Activated CD4-positive, alpha-beta T cell treated with anti-CD3 and anti-CD28 coated beads for 36 hours (primary cell): Measurements from ENCODE around the gene FARP1. TPM values are rescaled to one million over a fixed set of nuclear protein-coding genes. Genes with fewer than 3 reads are reported as not detected.
"Not testable (repeated sequence)": the region's sequence is repeated elsewhere in the genome, so short reads cannot be mapped to it uniquely, and the experiment has no call there.

Experiments used
- ATAC-seq: fragments of 200-7000 bp; cut with Tn5 transposase; one replicate; pipeline ENCODE4 v1.10.0; 2021; ENCODE audit warnings: mild to moderate bottlenecking, moderate library complexity
- CTCF ChIA-PET: fragments of 350-600 bp; sonication (Branson Sonifier 250); formaldehyde crosslinking; loops from one replicate; lab custom pipeline; 2021; ENCODE audit warnings: antibody characterized with exemption; lab: Charles Lee
- POLR2A ChIA-PET: fragments of 350-600 bp; sonication (Branson Sonifier 250); formaldehyde crosslinking; loops from one replicate; lab custom pipeline; 2021; ENCODE audit warnings: antibody characterized with exemption, inconsistent platforms; lab: Charles Lee
- DNase-seq: peaks from one replicate; pipeline ENCODE4 v3.0.0-alpha.2; 2020
- H3K27ac Mint-ChIP-seq: one replicate; pipeline ENCODE4 v1.8.0; 2021; ENCODE audit warnings: mixed read lengths
- H3K27me3 Mint-ChIP-seq: one replicate; pipeline ENCODE4 v1.8.0; 2021; ENCODE audit warnings: mixed read lengths
- H3K36me3 Mint-ChIP-seq: one replicate; pipeline ENCODE4 v1.8.0; 2021; ENCODE audit warnings: low read depth, mixed read lengths
- H3K4me1 Mint-ChIP-seq: one replicate; pipeline ENCODE4 v1.8.0; 2021; ENCODE audit warnings: mixed read lengths
- H3K4me3 Mint-ChIP-seq: one replicate; pipeline ENCODE4 v1.8.0; 2021; ENCODE audit warnings: mild to moderate bottlenecking, moderate library complexity, mixed read lengths
- H3K9me3 Mint-ChIP-seq: one replicate; pipeline ENCODE4 v1.8.0; 2021; ENCODE audit warnings: low read depth, mixed read lengths
- intact Hi-C, 2 experiments: fragments of 100-400 bp; cut with DNase I in 1 of 2; cut with micrococcal nuclease in 1 of 2; formaldehyde crosslinking; loops; one replicate each; pipeline versions ENCODE4 v1.14.2 to v1.15.1; 2022 to 2024; cut with DNase I, micrococcal nuclease
- total RNA-seq, 2 experiments: library from RNA; stranded (reverse); gene quantifications; one replicate each; pipeline ENCODE4 v1.2.3, GENCODE V29; 2021

FARP1 gene
- total RNA-seq, 2 experiments from 2014 or later = 0.25 to 0.40 TPM

DNA sequence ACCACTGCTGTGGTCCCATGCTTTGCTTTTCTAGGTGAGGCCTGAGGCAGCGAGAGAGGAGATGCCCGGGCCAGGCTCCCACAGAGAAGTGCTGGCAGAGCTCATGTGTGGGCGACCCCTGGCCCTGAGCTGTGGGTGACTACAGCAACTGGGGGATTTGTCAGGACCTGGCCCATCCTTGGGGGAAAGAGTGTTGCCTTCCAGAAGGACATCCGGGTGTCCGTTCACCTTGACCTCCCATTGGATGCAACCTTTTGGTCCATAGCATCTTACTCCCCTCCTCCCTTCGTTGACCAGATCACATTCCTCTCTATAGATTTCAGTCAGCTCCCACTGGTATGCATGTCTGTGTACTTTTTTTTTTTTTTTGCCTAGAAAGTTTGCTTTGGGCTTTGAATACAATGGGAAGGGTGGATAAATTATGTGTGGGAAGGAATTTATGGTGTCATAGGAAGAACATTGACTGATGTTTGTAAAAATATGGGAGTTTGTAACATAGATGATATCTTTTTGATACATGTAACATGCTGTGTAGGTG, 118.3 kb downstream of the FARP1 start:
- Mint-ChIP-seq H3K27ac (no peak overlapping the region), H3K4me1 (no peaks in the 10 kb centered on the region), H3K36me3 (no peaks in the 10 kb centered on the region), H3K4me3 (no peak overlapping the region), H3K9me3 (no peaks in the 10 kb centered on the region), H3K27me3 (no peaks in the 10 kb centered on the region)
- intact Hi-C loops = no loop called here
- no peak for ATAC-seq
- CTCF ChIA-PET = no interaction called here
- no peak for DNase-seq
- POLR2A ChIA-PET = no interaction called here

DNA sequence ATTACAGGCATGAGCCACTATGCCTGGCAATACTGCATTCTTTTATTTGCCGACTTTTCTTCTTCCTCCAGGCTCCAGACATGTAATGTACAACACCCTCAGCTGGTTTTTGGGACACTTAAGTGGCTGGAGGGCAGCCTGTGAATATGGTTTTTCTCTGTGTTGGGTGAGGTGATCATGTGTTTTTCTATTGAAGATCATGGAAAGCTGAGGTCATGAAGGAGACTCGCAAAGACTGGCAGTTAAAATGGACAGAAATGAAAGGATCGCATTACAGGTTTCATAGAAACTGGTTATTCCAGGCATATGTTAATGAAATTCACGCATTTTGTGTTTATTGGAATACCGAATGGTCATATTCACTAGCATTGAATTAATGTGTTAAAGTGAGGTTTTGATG, 119.4 kb downstream of the FARP1 start:
- no peaks in the 10 kb centered on the region for H3K36me3 Mint-ChIP-seq
- ATAC-seq (no peak), DNase-seq (no peak)
- no peaks in the 10 kb centered on the region for H3K27me3 Mint-ChIP-seq
- no peak overlapping the region for H3K4me3 Mint-ChIP-seq
- intact Hi-C loops = no loop called here
- POLR2A ChIA-PET = no interaction called here
- H3K27ac Mint-ChIP-seq = no peak overlapping the region
- CTCF ChIA-PET = interaction anchor here (1.0 kb wide), 1 partner anchor 24 kb away, joined by 3 read pairs; no protein-coding TSS in a partner anchor
- H3K4me1 Mint-ChIP-seq = no peaks in the 10 kb centered on the region
- no peaks in the 10 kb centered on the region for H3K9me3 Mint-ChIP-seq

DNA sequence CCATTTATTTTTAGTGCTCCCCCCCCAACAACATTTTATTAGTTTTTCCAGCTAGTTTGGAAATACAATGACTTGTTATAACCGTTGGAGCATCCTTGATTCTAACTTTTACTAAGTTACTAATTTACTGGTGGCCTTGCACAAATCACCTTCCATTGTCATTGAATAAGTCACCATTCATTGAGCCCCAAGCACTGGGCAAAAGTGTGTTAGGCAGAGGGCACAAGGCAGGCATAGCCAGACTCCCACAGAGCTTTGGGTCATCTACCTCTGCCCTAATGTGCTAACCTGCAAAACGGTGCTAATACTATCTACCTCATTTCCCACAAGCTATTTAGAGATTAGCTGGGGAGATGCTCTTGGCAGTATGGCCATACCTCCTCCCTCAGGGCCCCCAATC, 120.9 kb downstream of the FARP1 start:
- no peak overlapping the region for H3K4me3 Mint-ChIP-seq
- H3K4me1 Mint-ChIP-seq = no peaks in the 10 kb centered on the region
- no peaks in the 10 kb centered on the region for H3K9me3 Mint-ChIP-seq
- POLR2A ChIA-PET = no interaction called here
- H3K36me3 Mint-ChIP-seq = no peaks in the 10 kb centered on the region
- H3K27ac Mint-ChIP-seq = no peak overlapping the region
- no peaks in the 10 kb centered on the region for H3K27me3 Mint-ChIP-seq
- no peak for DNase-seq
- CTCF ChIA-PET = interaction anchor here (0.6 to 1.0 kb wide), 2 partner anchors 409 to 638 kb away, joined by 3 read pairs; no protein-coding TSS in a partner anchor
- intact Hi-C loops = no loop called here
- no peak for ATAC-seq

DNA sequence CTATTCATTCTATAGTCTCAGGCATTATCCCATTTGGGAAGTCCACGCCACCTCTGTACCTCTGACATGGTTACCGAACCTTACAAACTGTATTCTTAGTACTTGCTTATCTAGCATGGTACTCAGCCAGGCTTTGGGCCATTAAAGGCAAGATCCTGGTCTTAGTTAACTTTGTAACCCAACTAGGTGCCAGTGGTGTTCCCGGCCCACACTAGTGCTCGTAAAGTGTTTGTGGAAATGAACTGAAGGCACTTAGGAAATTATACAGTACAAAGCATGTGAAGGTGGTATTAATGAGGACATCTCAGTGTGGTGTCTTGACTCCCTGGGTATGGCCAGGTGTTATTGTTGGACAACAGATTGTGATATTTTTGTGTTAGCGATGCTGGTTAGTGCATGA, 122.0 kb downstream of the FARP1 start:
- ChIA-PET POLR2A (no interaction called here), CTCF (no interaction called here)
- Mint-ChIP-seq H3K36me3 (no peaks in the 10 kb centered on the region), H3K4me3 (no peak overlapping the region), H3K27ac (no peak overlapping the region), H3K27me3 (no peaks in the 10 kb centered on the region), H3K4me1 (no peaks in the 10 kb centered on the region), H3K9me3 (no peaks in the 10 kb centered on the region)
- DNase-seq = no peak
- intact Hi-C loops = no loop called here
- no peak for ATAC-seq

DNA sequence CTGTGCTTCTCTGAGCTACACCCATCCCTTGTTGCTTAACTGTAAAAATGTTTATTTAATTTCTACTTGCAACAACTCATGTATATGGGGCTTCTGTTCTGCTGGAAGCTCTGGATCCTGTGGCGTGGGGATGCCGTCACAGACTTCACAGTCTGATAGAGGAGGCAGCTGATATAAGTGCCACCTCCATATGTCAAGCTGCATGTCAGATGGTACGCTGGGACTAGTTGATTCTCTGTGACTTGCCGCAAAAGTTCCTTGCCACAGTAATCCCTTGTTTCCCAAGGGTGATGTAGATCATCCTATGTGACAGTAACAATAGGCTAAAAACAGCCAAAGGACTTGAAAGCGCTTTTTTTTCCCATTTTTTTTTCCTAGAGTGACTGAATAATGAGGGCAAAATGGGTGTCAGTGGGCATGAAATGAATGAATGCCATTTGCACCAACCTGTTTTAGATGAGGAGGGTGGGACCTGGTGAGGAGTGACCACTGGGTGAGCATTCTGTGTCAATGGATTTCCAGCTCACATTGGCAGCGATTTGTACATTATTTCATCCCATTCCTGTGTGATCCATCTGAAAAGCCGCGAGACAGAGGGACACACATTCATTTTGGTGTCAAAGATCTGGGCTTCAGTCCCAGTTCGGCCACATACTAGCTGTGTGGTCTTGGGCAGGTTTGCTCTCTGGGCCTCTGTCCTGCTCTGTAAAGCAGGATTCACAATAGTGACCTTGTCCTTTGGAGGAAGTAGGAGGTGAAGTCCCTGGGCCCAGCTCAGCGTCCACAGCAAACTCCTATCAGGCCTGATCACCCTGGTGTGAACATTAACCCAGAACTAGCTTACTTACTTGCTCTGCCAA, 123.0 kb downstream of the FARP1 start:
- ChIA-PET CTCF (no interaction called here), POLR2A (no interaction called here)
- Mint-ChIP-seq H3K27me3 (no peaks in the 10 kb centered on the region), H3K4me1 (no peaks in the 10 kb centered on the region), H3K4me3 (no peak overlapping the region), H3K36me3 (no peaks in the 10 kb centered on the region), H3K27ac (no peak overlapping the region), H3K9me3 (no peaks in the 10 kb centered on the region)
- DNase-seq (no peak), ATAC-seq (no peak)
- intact Hi-C loops = no loop called here

DNA sequence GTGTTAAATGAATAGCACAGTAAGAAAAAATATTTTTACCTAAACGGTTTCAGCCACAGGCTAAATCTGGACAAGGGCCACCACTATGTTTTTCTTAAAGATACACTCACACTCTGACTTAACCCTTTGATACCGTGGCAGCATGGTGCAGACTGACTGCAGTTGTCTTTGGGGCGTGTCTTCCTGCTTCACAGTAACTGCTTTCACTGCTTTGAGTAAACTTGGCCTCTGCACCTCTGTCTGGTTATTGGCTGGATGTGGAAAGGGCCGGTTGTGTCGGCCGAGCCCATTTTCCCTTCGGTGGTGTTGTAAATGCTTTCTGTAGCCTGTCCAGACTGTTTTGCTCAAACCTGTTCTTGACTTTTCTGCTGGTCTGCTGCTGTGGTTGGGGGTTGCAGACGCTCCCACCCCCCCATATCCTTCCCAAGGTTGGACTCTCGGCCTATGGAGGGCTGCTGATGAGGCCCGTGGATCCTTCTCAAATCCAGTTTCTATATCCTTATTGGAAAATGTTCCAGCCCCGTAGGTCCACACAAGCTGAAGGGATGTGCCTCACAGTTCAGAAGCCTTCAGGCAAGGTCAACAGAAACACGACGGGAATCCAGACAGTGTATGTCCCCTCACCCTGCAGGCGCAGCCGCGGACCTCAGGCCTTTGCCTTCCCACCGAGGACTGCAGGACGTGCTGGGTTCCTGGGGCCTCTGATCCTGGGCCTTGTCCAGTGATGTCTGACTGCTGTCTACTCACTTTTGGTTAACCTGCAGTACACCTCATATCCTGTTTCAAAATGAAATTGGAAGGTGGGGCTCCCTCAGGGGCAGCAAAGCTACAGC, 124.4 kb downstream of the FARP1 start:
- Mint-ChIP-seq H3K4me1 (no peaks in the 10 kb centered on the region), H3K36me3 (no peaks in the 10 kb centered on the region), H3K27ac (no peak overlapping the region), H3K9me3 (no peaks in the 10 kb centered on the region), H3K27me3 (no peaks in the 10 kb centered on the region), H3K4me3 (no peak overlapping the region)
- intact Hi-C loops = no loop called here
- DNase-seq (no peak), ATAC-seq (no peak)
- ChIA-PET POLR2A (no interaction called here), CTCF (no interaction called here)

DNA sequence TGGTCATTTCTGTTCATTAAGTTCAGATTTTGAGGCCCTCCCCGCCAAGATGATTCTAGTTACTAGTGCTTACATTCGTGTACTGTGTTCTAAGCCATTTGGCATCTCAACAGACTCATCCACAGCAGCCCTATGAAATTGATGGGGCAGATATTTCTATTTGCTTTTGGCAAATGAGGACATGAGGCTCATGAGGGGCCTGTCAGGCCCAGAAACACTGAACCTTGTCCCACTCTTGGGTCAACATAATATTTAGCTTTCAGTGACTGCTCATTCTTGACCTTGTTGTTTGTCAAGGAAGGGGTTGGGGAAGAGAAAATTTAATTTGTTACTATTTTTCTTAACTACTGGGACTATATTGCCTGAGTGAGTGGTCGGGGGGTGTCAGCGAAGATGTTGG, 126.5 kb downstream of the FARP1 start:
- ATAC-seq = no peak
- Mint-ChIP-seq H3K4me3 (no peak overlapping the region), H3K4me1 (no peaks in the 10 kb centered on the region), H3K27me3 (no peaks in the 10 kb centered on the region), H3K27ac (no peak overlapping the region), H3K9me3 (no peaks in the 10 kb centered on the region), H3K36me3 (no peaks in the 10 kb centered on the region)
- intact Hi-C loops = no loop called here
- POLR2A ChIA-PET = no interaction called here
- CTCF ChIA-PET = no interaction called here
- no peak for DNase-seq

DNA sequence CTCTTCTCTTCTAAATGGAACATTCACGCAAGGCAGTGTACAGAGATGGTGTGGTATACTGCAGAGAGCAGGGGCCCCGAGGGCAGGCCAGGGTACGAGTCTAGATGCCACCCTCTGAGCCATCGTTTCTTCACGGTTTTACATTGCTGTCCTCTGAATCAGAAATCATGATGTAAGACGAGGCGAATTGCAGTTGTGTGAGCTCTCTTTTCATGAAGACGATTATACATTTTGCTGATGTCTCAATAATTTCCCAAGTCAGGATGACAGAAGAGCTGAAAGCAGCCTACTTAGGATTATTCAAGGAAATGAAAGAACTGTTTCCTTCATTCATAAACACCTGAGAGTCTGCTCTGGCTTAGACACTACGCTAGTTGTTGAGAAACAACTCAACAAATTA, 127.9 kb downstream of the FARP1 start:
- H3K9me3 Mint-ChIP-seq = no peaks in the 10 kb centered on the region
- H3K4me3 Mint-ChIP-seq = no peak overlapping the region
- H3K27ac Mint-ChIP-seq = no peak overlapping the region
- ATAC-seq = no peak
- H3K27me3 Mint-ChIP-seq = peaks cover 2% of the 10 kb centered on the region
- no peak for DNase-seq
- intact Hi-C loops = no loop called here
- H3K36me3 Mint-ChIP-seq = no peaks in the 10 kb centered on the region
- ChIA-PET POLR2A (no interaction called here), CTCF (no interaction called here)
- no peaks in the 10 kb centered on the region for H3K4me1 Mint-ChIP-seq

DNA sequence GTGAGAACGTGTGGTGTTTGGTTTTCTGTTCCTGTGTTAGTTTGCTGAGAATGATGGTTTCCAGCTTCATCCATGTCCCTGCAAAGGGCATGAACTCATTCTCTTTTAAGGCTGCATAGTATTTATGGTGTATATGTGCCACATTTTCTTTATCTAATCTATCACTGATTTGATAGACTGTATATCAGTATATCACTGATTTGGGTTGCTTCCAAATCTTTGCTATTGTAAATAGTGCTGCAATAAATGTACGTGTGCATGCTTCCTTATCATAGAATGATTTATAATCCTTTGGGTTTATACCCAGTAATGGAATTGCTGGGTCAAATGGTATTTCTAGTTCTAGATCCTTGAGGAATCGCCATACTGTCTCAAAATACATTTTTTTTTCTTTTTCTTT, 128.8 kb downstream of the FARP1 start:
- CTCF ChIA-PET = not testable (repeated sequence)

DNA sequence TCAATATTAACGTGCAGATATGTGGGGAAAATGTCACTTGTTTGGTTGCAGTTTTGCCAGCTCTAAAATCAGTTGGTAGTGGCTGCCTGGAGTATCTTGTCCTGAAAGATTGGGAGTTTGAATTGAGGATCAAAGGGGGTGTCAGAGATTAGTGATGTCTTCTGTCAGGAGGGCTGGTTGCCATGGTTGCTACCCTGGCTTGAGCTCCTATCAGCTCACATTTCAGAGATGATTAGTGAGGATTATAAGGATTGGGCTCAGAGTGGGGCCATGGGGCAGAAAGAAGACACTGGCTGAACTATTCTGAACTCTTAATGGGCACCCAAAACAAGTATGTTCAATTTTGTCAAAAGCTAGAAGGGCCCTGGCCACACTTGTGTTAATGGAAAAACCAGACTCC, 129.7 kb downstream of the FARP1 start:
- no peak overlapping the region for H3K27ac Mint-ChIP-seq
- H3K27me3 Mint-ChIP-seq = peaks cover 3% of the 10 kb centered on the region
- no peaks in the 10 kb centered on the region for H3K4me1 Mint-ChIP-seq
- CTCF ChIA-PET = no interaction called here
- no peak overlapping the region for H3K4me3 Mint-ChIP-seq
- no peak for ATAC-seq
- intact Hi-C loops = no loop called here
- POLR2A ChIA-PET = no interaction called here
- no peak for DNase-seq
- H3K36me3 Mint-ChIP-seq = no peaks in the 10 kb centered on the region
- no peaks in the 10 kb centered on the region for H3K9me3 Mint-ChIP-seq

More for the DNA sequence above, 128.8 kb downstream of the FARP1 start:
- H3K36me3 Mint-ChIP-seq, H3K4me3 Mint-ChIP-seq, H3K4me1 Mint-ChIP-seq, intact Hi-C loops, H3K27ac Mint-ChIP-seq, DNase-seq, POLR2A ChIA-PET, H3K9me3 Mint-ChIP-seq, ATAC-seq, H3K27me3 Mint-ChIP-seq: not testable (repeated sequence)

DNA sequence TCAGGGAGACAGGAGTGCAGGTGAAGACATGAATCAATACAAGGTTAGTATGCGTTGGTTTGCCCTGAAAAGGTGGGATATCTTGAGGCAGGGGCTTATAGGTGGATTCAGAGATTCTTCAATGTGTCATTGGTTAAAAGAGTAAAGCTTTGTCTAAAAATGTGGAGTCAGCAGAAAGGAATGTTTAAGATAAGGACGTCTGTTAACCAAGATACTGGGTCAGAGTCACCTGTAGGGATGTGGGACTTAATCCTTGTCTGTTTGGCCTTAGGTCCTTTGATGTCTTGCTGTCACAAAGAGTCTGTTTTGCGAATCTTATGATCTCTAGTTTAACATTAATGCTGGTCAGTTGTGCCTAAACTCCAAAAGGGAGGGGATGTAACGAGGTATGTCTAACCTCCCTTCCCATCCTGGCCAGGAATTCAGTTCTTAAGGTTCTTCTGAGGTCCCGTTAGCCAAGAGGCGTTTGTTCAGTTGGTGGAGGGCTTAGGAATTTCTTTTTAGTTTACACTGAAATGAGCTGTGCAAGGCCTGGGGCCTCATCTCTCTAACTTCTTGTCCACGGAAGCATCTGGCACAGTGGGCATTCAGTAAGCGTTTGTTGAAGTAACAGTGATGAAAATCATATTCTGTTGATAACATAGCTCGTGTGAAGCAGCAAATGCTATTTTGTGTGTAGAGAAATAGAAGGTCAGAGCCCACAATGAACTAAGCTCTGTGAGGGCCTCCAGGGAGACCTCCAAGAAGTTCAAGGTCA, 130.4 kb downstream of the FARP1 start:
- CTCF ChIA-PET = no interaction called here

More for the DNA sequence above, 130.4 kb downstream of the FARP1 start:
- no peaks in the 10 kb centered on the region for H3K9me3 Mint-ChIP-seq
- POLR2A ChIA-PET = interaction anchor here (0.7 kb wide), 1 partner anchor 69 kb away, joined by 3 read pairs; no protein-coding TSS in a partner anchor
- no peak overlapping the region for H3K27ac Mint-ChIP-seq
- intact Hi-C loops = no loop called here
- peaks cover 6% of the 10 kb centered on the region for H3K27me3 Mint-ChIP-seq
- H3K4me1 Mint-ChIP-seq = no peaks in the 10 kb centered on the region
- no peak for ATAC-seq
- no peak overlapping the region for H3K4me3 Mint-ChIP-seq
- no peaks in the 10 kb centered on the region for H3K36me3 Mint-ChIP-seq
- no peak for DNase-seq
